OCI-LY3 (cell line): Measurements from ENCODE around the gene SLC9A4.

Experiments used
- EZH2phosphoT487 ChIP-seq: fragments of 200-600 bp; shearing (Covaris generic); IDR thresholded peaks from 2 replicates; pipeline ENCODE4 v1.6.1; 2018; ENCODE audit warnings: antibody characterized with exemption, mixed run types, low read depth
- TF ChIP-seq, protein P1 (sequence below): fragments of 200-600, 300-600 bp; sonication (generic); IDR thresholded peaks from 2 replicates; pipeline ENCODE4 v1.5.1; 2014; ENCODE audit warnings: antibody characterized with exemption, low read length, low read depth

DNA sequence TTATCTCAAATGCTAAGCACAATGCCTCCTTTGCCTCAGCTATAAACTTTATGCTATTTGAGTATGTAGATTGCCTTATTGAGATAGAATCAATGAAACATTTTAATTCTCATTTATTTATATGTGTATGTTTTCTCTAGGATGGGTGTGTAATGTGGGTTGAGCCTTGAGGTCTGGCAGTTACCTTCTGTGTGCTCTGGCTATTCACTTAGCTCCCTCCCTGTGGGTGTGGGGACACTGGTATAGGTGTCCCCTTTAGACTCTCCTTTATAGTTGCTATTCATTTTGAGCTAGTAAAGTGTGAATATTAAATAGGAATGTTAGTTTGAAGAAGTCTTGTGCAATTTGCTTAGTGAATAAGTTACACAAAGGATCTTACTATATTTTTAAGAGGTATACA lies 1.8 kb downstream of the SLC9A4 start:
- TF ChIP-seq, protein P1, sequence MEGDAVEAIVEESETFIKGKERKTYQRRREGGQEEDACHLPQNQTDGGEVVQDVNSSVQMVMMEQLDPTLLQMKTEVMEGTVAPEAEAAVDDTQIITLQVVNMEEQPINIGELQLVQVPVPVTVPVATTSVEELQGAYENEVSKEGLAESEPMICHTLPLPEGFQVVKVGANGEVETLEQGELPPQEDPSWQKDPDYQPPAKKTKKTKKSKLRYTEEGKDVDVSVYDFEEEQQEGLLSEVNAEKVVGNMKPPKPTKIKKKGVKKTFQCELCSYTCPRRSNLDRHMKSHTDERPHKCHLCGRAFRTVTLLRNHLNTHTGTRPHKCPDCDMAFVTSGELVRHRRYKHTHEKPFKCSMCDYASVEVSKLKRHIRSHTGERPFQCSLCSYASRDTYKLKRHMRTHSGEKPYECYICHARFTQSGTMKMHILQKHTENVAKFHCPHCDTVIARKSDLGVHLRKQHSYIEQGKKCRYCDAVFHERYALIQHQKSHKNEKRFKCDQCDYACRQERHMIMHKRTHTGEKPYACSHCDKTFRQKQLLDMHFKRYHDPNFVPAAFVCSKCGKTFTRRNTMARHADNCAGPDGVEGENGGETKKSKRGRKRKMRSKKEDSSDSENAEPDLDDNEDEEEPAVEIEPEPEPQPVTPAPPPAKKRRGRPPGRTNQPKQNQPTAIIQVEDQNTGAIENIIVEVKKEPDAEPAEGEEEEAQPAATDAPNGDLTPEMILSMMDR, result no peak
- TF ChIP-seq EZH2phosphoT487, result no peak
